Astrocyte of the cerebellum (primary cell): Measurements from ENCODE around the gene CREB3L4.

Source experiments
- DNase-seq: peaks from one replicate; pipeline ENCODE4 v3.0.0-alpha.2; 2011; ENCODE audit warnings: low read depth
- H3K4me3 ChIP-seq: 2 replicates; pipeline ENCODE4 v1.5.1; 2011; ENCODE audit warnings: mild to moderate bottlenecking, low read depth, low read length, moderate library complexity
- CTCF ChIP-seq: IDR thresholded peaks from 2 replicates; pipeline ENCODE4 v1.5.1; 2012; ENCODE audit warnings: low read length, low read depth, moderate library complexity, mild to moderate bottlenecking; ENCODE audit errors: missing control alignments
- in situ Hi-C: cut with HindIII; loops from 2 replicates; pipeline ENCODE4 v1.10.0; 2017; ENCODE audit warnings: low sequenced_read_pairs

The CREB3L4 gene

GRCh38 chr1:153932156-153933131 lies 35.3 kb upstream of the CREB3L4 start:
- TF ChIP-seq CTCF = no peak
- in situ Hi-C loops = no loop called here
- no peak for DNase-seq
- H3K4me3 ChIP-seq = no peak overlapping the region

GRCh38 chr1:153933430-153933829 lies 34.3 kb upstream of the CREB3L4 start:
- in situ Hi-C loops = no loop called here
- no peak for DNase-seq
- TF ChIP-seq CTCF = no peak
- no peak overlapping the region for H3K4me3 ChIP-seq

GRCh38 chr1:153933955-153934354 lies 33.7 kb upstream of the CREB3L4 start:
- TF ChIP-seq CTCF = no peak
- DNase-seq = no peak
- in situ Hi-C loops = no loop called here
- no peak overlapping the region for H3K4me3 ChIP-seq

- in situ Hi-C loops = no loop called here
- no peak overlapping the region for H3K4me3 ChIP-seq
- no peak for TF ChIP-seq CTCF
- DNase-seq = no peak
These were observed 33.0 kb upstream of the CREB3L4 start for GRCh38 chr1:153934746-153935145.

GRCh38 chr1:153936011-153936802 lies 31.5 kb upstream of the CREB3L4 start:
- in situ Hi-C loops = no loop called here
- no peak overlapping the region for H3K4me3 ChIP-seq
- no peak for TF ChIP-seq CTCF
- no peak for DNase-seq

GRCh38 chr1:153937331-153937730 lies 30.4 kb upstream of the CREB3L4 start:
- no peak for TF ChIP-seq CTCF
- in situ Hi-C loops = no loop called here

More at GRCh38 chr1:153937331-153937730, 30.4 kb upstream of the CREB3L4 start:
- H3K4me3 ChIP-seq = no peak overlapping the region
- no peak for DNase-seq
